ENCODE data around the gene TASOR2. TPM values are rescaled to one million over a fixed set of nuclear protein-coding genes. Genes with fewer than 3 reads are reported as not detected.

The TASOR2 gene
- total and polyA plus RNA-seq, 10 donors: 9.5 to 87.9 (median 65.3) TPM

DNA sequence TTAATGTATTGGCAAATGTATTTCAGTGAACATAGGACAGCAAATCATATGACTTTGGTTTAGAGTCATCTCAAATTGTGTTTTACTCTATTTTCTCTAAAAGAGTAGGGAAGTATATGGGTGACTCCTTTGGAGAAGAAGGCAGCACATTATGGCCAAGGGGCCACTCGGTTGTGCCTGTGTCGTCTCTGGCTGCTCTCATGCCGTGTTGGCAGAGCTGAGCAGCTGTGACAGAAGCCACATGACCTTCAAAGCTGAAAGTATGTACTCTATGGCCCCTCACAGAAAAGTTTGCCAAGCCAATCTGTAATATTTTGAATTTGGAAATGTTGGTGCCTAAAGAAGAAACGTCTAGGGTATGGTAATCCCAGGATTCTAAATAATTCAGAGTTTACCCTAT is 47.5 kb downstream of the TASOR2 start:
- Histone ChIP-seq H3K9me3 (no peaks in the 10 kb centered on the region), H3K36me3 (peaks cover 0 to 98% (median 43%) of the 10 kb centered on the region in 6 donors), H3K4me1 (peaks cover 0 to 7% (median 0%) of the 10 kb centered on the region in 6 donors), H3K4me3 (no peak overlapping the region), H3K27ac (peak overlapping the region in 1 of 8 donors; percentile 15), H3K27me3 (replicated peaks in 1 of 7) (no peaks in the 10 kb centered on the region)
- DNase-seq: no peak
- WGBS, 5 donors: 66 to 85% (median 78%) methylated on average over 4 of the region's 4 CpGs
- TF ChIP-seq POLR2AphosphoS5 (IDR thresholded peaks at IDR 0.05): no peak
- no peak for TF ChIP-seq POLR2A (IDR thresholded peaks at IDR 0.05)
- intact Hi-C loops (cut with DNase I; ENCODE audit: low total_unique reads): no loop called here

Other genes with a start within 250 kb of the TASOR2 start
- not detected for gene CALML5, start 185.3 kb upstream of the TASOR2 start, total RNA-seq
- gene CALML5, start 185.3 kb upstream of the TASOR2 start, polyA plus RNA-seq: under 1 TPM in 1 of 3 donors, not detected in 2; 0.13 TPM
- gene CALML3, start 159.9 kb upstream of the TASOR2 start, total RNA-seq: not detected
- gene CALML3, start 159.9 kb upstream of the TASOR2 start, polyA plus RNA-seq: under 1 TPM in 1 of 3 donors, not detected in 2; 0.10 TPM
- 10 to 100 TPM; 17.0 to 29.6 (median 21.6) TPM for gene ASB13, start 18.2 kb upstream of the TASOR2 start, total RNA-seq
- 10 to 100 TPM; 17.7 to 25.4 (median 25.1) TPM for gene ASB13, start 18.2 kb upstream of the TASOR2 start, polyA plus RNA-seq
- 100 to 1,000 TPM; 190 to 272 (median 211) TPM for gene GDI2, start 128.6 kb downstream of the TASOR2 start, total RNA-seq
- gene GDI2, start 128.6 kb downstream of the TASOR2 start, polyA plus RNA-seq: 100 to 1,000 TPM; 100 to 152 (median 146) TPM
- 10 to 100 TPM in 1 of 7 donors, 1 to 10 TPM in 6; 5.8 to 10.5 (median 6.8) TPM for gene ANKRD16, start 205.1 kb downstream of the TASOR2 start, total RNA-seq
- gene ANKRD16, start 205.1 kb downstream of the TASOR2 start, polyA plus RNA-seq: 1 to 10 TPM; 2.7 to 5.1 (median 4.3) TPM
- 100 to 1,000 TPM; 101 to 118 (median 111) TPM for gene FBH1, start 205.4 kb downstream of the TASOR2 start, total RNA-seq
- gene FBH1, start 205.4 kb downstream of the TASOR2 start, polyA plus RNA-seq: 10 to 100 TPM; 33.4 to 47.8 (median 40.9) TPM

Measured in spleen (tissue), 11 donors.